HepG2 (cell line): ENCODE results near the gene CARMIL3. TPM values are rescaled to one million over a fixed set of nuclear protein-coding genes. Genes with fewer than 3 reads are reported as not detected.

Experiments used
- BCL6 ChIP-seq: IDR thresholded peaks from 2 replicates; pipeline ENCODE4 v1.6.1; 2016; ENCODE audit warnings: missing genetic modification reagents, missing compliant biosample characterization
- BRD4 ChIP-seq: sonication (generic); formaldehyde crosslinking; IDR thresholded peaks from 2 replicates; pipeline ENCODE4 v1.4.0; 2020; ENCODE audit warnings: missing genetic modification reagents
- CBX5 ChIP-seq: sonication (generic); formaldehyde crosslinking; IDR thresholded peaks from 2 replicates; pipeline ENCODE4 v1.4.0; 2020; ENCODE audit warnings: missing genetic modification reagents, borderline replicate concordance
- CHD4 ChIP-seq: fragments of 200-600 bp; sonication (generic); IDR thresholded peaks from 2 replicates; pipeline ENCODE4 v1.7.0; 2017; ENCODE audit warnings: mild to moderate bottlenecking, low read length, borderline replicate concordance
- DMAP1 ChIP-seq: IDR thresholded peaks from 2 replicates; pipeline ENCODE4 v1.6.1; 2016
- FOXK1 ChIP-seq: sonication (generic); formaldehyde crosslinking; IDR thresholded peaks from 2 replicates; pipeline ENCODE4 v1.4.0; 2020; ENCODE audit warnings: low read depth, missing genetic modification reagents, borderline replicate concordance
- HMG20A ChIP-seq: IDR thresholded peaks from 2 replicates; pipeline ENCODE4 v1.6.1; 2016; ENCODE audit warnings: borderline replicate concordance
- HMGA1 ChIP-seq: sonication (generic); formaldehyde crosslinking; conservative IDR thresholded peaks from 2 replicates; pipeline ENCODE4 v1.4.0; 2020; ENCODE audit warnings: missing genetic modification reagents
- KDM2A ChIP-seq: sonication (generic); formaldehyde crosslinking; IDR thresholded peaks from 2 replicates; pipeline ENCODE4 v1.4.0; 2020; ENCODE audit warnings: low read depth, missing genetic modification reagents, borderline replicate concordance
- NFIC ChIP-seq: IDR thresholded peaks from 2 replicates; pipeline ENCODE4 v1.6.1; 2012; ENCODE audit warnings: mild to moderate bottlenecking, low read length, inconsistent platforms
- PAF1 ChIP-seq: IDR thresholded peaks from 2 replicates; pipeline ENCODE4 v1.6.1; 2016; ENCODE audit warnings: missing genetic modification reagents, missing compliant biosample characterization
- PHF8 ChIP-seq: sonication (generic); formaldehyde crosslinking; IDR thresholded peaks from 2 replicates; pipeline ENCODE4 v1.5.0; 2020; ENCODE audit warnings: missing genetic modification reagents
- POLR2G ChIP-seq: fragments of 200-400 bp; formaldehyde crosslinking; IDR thresholded peaks from 2 replicates; pipeline ENCODE4 v1.6.1; 2018; ENCODE audit warnings: mild to moderate bottlenecking, low read depth, low read length, moderate library complexity
- SMARCC2 ChIP-seq: fragments of 450-650 bp; IDR thresholded peaks from 2 replicates; pipeline ENCODE4 v1.6.1; 2017; ENCODE audit warnings: antibody characterized with exemption, mild to moderate bottlenecking
- ZFP36L2 ChIP-seq: sonication (generic); formaldehyde crosslinking; IDR thresholded peaks from 2 replicates; pipeline ENCODE4 v1.4.0; 2020; ENCODE audit warnings: missing genetic modification reagents
- ZFP62 ChIP-seq: sonication (generic); formaldehyde crosslinking; IDR thresholded peaks from 2 replicates; pipeline ENCODE4 v1.4.0; 2020; ENCODE audit warnings: missing genetic modification reagents
- ZNF224 ChIP-seq: sonication (generic); formaldehyde crosslinking; IDR thresholded peaks from 2 replicates; pipeline ENCODE4 v1.5.0; 2020; ENCODE audit warnings: mild to moderate bottlenecking, missing genetic modification reagents
- ZNF3 ChIP-seq: IDR thresholded peaks from 2 replicates; pipeline ENCODE4 v1.7.0; 2017; ENCODE audit warnings: inconsistent platforms
- ZNF331 ChIP-seq: sonication (generic); formaldehyde crosslinking; IDR thresholded peaks from 2 replicates; pipeline ENCODE4 v1.4.0; 2020; ENCODE audit warnings: missing genetic modification reagents
- ZNF546 ChIP-seq: sonication (generic); formaldehyde crosslinking; conservative IDR thresholded peaks from 2 replicates; pipeline ENCODE4 v1.8.1; 2023; ENCODE audit warnings: mild to moderate bottlenecking, missing genetic modification reagents
- ZNF562 ChIP-seq: sonication (generic); formaldehyde crosslinking; IDR thresholded peaks from 2 replicates; pipeline ENCODE4 v1.8.0; 2022; ENCODE audit warnings: missing genetic modification reagents, borderline replicate concordance
- ZNF629 ChIP-seq: sonication (generic); formaldehyde crosslinking; conservative IDR thresholded peaks from 2 replicates; pipeline ENCODE4 v1.5.0; 2020; ENCODE audit warnings: missing genetic modification reagents
- polyA plus RNA-seq, 8 experiments: library from polyadenylated mRNA; depleted of rRNA in 3 of 8; stranded (reverse) in 7 of 8; unstranded in 1 of 8; fragments of >200 nt; fragmentation: Illumina TruSeq in 4 of 8; extraction: Trizol in 4 of 8; gene quantifications; 2 replicates each; pipeline versions ENCODE4 v1.2.1 to v1.2.3, GENCODE V29; 2011 to 2016; ENCODE audit warnings: low read depth in 4 of 8, missing spikeins in 1 of 8, mixed read lengths in 1 of 8; ENCODE audit not compliant: insufficient read depth in 1 of 8
- total RNA-seq, 5 experiments: library from RNA; depleted of rRNA; stranded (reverse); fragments of >200 nt; fragmentation: Illumina TruSeq; extraction: Trizol; gene quantifications; 2 replicates each; pipeline ENCODE4 v1.2.3, GENCODE V29; 2016; ENCODE audit warnings: low read depth in 1 of 5
- TF ChIP-seq, protein P1 (sequence below): sonication (generic); formaldehyde crosslinking; IDR thresholded peaks from 2 replicates; pipeline ENCODE4 v1.5.1; 2020; ENCODE audit warnings: missing genetic modification reagents, mild to moderate bottlenecking, borderline replicate concordance
- TF ChIP-seq, protein P2 (sequence below): sonication (generic); formaldehyde crosslinking; IDR thresholded peaks from 2 replicates; pipeline ENCODE4 v1.4.0; 2020; ENCODE audit warnings: mild to moderate bottlenecking, low read depth, missing genetic modification reagents
- TF ChIP-seq, protein P3 (sequence below): sonication (generic); formaldehyde crosslinking; IDR thresholded peaks from 2 replicates; pipeline ENCODE4 v1.4.0; 2020; ENCODE audit warnings: missing genetic modification reagents
- TF ChIP-seq, protein P4 (sequence below): sonication (generic); formaldehyde crosslinking; IDR thresholded peaks from 2 replicates; pipeline ENCODE4 v1.8.0; 2023; ENCODE audit warnings: mild to moderate bottlenecking, missing genetic modification reagents

CARMIL3 gene
- total and polyA plus RNA-seq, 2 of the 13 experiments (the other 11 are each of a cell fraction or from before 2014, with no cell fraction given), result 0.27 to 0.55 TPM

DNA sequence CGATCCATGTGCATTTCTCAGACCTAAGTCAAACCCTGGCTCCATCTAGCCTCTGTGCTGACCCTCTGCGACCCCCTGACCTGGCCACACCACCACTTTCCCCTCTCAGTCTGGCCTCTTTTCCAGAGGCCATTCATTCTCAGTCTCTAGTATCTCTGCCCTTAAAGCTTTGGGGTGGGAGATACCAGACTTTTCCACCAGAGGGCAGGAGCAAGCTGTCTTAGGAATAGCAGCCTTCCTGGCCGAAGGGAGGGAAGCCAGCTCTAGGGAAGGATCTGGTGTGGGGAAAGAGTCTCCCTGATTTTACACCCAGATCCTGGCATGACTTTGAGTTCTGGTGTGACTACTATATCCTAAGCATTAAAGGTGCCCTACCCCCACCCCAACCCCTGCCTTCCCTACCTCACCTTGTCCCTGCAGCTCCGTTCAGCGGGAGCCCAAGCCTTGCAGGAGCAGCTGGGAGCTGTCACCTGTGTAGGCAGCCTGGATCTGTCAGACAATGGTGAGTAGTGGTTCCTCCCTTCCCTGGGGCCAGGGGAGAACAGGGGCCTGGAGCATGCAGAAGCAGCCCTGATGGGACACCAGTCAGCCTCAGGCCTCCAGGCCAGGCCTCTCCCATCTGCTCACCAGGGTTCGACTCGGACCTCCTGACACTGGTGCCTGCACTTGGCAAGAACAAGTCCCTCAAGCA is 6.6 kb downstream of the CARMIL3 start (continued):
- TF ChIP-seq FOXK1 (CRISPR knock-in tag), result peak; percentile 38; the same call in 1 of the 2 replicates
- no peak for TF ChIP-seq CHD4
- TF ChIP-seq, protein P1, sequence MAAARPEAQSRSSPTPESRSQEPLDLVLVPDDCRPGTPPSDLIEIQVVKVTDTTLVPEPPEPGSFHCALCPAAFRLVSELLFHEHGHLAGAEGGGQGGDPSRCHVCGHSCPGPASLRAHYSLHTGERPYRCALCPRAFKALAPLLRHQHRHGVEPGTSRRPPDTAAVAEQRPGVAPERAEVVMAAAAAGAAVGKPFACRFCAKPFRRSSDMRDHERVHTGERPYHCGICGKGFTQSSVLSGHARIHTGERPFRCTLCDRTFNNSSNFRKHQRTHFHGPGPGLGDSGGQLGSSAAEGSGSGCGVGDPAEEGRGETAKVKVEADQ (CRISPR knock-in tag), result no peak
- TF ChIP-seq HMGA1 (CRISPR knock-in tag), result no peak
- TF ChIP-seq BCL6 (CRISPR knock-in tag), result peak; percentile 59; the same call in 1 of the 2 replicates
- no peak for TF ChIP-seq CBX5 (CRISPR knock-in tag)
- TF ChIP-seq, protein P2, sequence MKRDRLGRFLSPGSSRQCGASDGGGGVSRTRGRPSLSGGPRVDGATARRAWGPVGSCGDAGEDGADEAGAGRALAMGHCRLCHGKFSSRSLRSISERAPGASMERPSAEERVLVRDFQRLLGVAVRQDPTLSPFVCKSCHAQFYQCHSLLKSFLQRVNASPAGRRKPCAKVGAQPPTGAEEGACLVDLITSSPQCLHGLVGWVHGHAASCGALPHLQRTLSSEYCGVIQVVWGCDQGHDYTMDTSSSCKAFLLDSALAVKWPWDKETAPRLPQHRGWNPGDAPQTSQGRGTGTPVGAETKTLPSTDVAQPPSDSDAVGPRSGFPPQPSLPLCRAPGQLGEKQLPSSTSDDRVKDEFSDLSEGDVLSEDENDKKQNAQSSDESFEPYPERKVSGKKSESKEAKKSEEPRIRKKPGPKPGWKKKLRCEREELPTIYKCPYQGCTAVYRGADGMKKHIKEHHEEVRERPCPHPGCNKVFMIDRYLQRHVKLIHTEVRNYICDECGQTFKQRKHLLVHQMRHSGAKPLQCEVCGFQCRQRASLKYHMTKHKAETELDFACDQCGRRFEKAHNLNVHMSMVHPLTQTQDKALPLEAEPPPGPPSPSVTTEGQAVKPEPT (CRISPR knock-in tag), result no peak
- 0 out of 2 replicates have a peak, but pooled peaks have one; percentile 29 for TF ChIP-seq PHF8
- TF ChIP-seq ZNF224, result 0 out of 2 replicates have a peak, but pooled peaks have one; percentile 21
- TF ChIP-seq NFIC, result no peak
- TF ChIP-seq PAF1 (CRISPR knock-in tag), result peak; percentile 58; the same call in 1 of the 2 replicates
- TF ChIP-seq, protein P3, sequence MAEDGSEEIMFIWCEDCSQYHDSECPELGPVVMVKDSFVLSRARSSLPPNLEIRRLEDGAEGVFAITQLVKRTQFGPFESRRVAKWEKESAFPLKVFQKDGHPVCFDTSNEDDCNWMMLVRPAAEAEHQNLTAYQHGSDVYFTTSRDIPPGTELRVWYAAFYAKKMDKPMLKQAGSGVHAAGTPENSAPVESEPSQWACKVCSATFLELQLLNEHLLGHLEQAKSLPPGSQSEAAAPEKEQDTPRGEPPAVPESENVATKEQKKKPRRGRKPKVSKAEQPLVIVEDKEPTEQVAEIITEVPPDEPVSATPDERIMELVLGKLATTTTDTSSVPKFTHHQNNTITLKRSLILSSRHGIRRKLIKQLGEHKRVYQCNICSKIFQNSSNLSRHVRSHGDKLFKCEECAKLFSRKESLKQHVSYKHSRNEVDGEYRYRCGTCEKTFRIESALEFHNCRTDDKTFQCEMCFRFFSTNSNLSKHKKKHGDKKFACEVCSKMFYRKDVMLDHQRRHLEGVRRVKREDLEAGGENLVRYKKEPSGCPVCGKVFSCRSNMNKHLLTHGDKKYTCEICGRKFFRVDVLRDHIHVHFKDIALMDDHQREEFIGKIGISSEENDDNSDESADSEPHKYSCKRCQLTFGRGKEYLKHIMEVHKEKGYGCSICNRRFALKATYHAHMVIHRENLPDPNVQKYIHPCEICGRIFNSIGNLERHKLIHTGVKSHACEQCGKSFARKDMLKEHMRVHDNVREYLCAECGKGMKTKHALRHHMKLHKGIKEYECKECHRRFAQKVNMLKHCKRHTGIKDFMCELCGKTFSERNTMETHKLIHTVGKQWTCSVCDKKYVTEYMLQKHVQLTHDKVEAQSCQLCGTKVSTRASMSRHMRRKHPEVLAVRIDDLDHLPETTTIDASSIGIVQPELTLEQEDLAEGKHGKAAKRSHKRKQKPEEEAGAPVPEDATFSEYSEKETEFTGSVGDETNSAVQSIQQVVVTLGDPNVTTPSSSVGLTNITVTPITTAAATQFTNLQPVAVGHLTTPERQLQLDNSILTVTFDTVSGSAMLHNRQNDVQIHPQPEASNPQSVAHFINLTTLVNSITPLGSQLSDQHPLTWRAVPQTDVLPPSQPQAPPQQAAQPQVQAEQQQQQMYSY, result no peak
- no peak for TF ChIP-seq ZNF562 (CRISPR knock-in tag)
- TF ChIP-seq ZNF3 (CRISPR knock-in tag), result no peak
- no peak for TF ChIP-seq ZNF546 (CRISPR knock-in tag)
- TF ChIP-seq BRD4 (CRISPR knock-in tag), result no peak
- no peak for TF ChIP-seq DMAP1 (CRISPR knock-in tag)
- no peak for TF ChIP-seq SMARCC2
- TF ChIP-seq ZNF629 (CRISPR knock-in tag), result no peak
- TF ChIP-seq, protein P4, sequence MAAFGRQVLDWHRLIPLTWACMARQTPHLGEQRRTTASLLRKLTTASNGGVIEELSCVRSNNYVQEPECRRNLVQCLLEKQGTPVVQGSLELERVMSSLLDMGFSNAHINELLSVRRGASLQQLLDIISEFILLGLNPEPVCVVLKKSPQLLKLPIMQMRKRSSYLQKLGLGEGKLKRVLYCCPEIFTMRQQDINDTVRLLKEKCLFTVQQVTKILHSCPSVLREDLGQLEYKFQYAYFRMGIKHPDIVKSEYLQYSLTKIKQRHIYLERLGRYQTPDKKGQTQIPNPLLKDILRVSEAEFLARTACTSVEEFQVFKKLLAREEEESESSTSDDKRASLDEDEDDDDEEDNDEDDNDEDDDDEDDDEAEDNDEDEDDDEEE, result no peak
- TF ChIP-seq HMG20A (CRISPR knock-in tag), result no peak
- no peak for TF ChIP-seq POLR2G
- no peak for TF ChIP-seq ZFP36L2 (CRISPR knock-in tag)
- peak; percentile 56; the same call in 1 of the 2 replicates for TF ChIP-seq ZNF331 (CRISPR knock-in tag)
- peak; percentile 39; the same call in 1 of the 2 replicates for TF ChIP-seq KDM2A (CRISPR knock-in tag)
- no peak for TF ChIP-seq ZFP62
